Activated CD8-positive, alpha-beta memory T cell treated with anti-CD3 and anti-CD28 coated beads, Interleukin-2, amount 50 U/mL, for 4 hours (primary cell): ENCODE data around the gene CHST7.
A peak's percentile ranks its signal among the peaks of the same experiment; 100 is the strongest.

Experiments used
- DNase-seq: peaks from one replicate; pipeline ENCODE4 v3.0.0-alpha.2; 2020

The CHST7 gene

DNA sequence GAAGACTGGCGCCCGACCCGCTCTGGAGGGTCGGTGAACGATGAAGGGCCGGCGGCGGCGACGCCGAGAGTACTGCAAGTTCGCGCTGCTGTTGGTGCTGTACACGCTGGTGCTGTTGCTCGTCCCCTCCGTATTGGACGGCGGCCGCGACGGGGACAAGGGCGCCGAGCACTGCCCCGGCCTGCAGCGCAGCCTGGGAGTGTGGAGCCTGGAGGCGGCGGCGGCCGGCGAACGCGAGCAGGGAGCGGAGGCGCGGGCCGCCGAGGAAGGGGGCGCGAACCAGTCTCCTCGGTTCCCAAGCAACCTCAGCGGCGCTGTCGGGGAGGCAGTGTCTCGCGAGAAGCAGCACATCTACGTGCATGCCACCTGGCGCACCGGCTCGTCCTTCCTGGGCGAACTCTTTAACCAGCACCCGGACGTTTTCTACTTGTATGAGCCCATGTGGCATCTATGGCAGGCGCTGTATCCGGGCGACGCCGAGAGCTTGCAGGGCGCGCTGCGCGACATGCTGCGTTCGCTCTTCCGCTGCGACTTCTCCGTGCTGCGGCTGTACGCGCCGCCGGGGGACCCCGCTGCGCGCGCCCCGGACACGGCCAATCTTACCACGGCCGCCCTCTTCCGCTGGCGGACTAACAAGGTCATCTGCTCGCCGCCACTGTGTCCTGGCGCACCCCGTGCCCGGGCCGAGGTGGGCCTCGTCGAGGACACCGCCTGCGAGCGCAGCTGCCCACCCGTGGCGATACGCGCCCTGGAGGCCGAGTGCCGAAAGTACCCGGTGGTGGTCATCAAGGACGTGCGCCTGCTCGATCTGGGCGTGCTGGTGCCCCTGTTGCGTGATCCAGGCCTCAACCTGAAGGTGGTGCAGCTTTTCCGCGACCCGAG, 568 bp downstream of the CHST7 start:
- peak; percentile 55 for DNase-seq

DNA sequence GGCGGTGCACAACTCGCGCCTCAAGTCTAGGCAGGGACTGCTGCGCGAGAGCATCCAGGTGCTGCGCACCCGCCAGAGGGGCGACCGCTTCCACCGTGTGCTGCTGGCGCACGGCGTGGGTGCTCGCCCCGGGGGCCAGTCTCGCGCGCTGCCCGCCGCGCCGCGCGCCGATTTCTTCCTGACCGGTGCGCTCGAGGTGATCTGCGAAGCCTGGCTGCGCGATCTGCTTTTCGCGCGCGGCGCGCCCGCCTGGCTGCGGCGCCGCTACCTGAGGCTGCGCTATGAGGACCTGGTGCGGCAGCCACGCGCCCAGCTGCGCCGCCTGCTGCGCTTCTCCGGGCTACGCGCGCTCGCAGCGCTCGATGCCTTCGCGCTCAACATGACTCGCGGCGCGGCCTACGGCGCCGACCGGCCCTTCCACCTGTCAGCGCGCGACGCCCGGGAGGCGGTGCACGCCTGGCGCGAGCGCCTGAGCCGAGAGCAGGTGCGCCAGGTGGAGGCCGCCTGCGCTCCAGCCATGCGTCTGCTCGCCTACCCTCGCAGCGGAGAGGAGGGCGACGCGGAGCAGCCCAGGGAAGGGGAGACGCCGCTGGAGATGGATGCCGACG, 1.3 kb downstream of the CHST7 start:
- DNase-seq = peak; percentile 47

DNA sequence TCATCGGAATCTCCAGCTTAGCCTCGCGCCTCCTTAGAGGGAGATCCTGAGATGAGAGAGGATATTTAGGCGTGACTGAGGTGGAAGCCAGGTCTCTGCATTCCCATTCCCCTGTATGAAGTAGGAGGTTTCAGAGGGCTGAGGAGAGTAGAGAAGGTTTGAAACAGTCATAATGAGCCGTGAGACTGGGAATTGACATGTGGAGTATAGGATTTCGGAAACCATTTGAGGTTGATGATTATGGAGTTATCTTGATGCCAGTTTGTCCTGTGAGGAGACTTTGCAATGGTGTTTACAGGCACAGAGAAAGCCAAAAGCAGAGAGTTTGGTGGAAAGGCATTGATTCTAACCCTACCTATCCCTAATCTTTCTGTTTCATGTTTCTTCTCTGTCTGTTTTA, 2.0 kb downstream of the CHST7 start:
- no peak for DNase-seq

DNA sequence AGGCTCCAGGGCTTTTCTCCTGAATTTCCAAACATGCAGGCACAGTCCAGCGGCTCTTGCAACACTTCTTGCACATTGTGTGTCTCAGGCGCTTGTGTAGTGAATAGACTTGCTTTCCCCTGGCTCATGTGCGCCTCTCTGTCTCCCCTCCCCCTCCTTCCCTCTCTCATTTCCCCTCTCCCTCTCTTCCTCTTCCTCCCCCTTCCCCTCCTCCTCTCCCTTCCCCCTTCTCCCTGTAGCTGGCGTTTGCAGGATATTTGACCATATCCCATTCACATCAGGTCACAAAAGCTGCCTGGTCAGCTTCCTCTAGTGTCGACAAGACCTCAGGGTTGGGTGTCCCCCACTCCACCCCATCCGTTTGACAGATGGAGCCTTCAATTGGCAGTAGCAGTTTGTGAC, 2.4 kb downstream of the CHST7 start:
- no peak for DNase-seq

DNA sequence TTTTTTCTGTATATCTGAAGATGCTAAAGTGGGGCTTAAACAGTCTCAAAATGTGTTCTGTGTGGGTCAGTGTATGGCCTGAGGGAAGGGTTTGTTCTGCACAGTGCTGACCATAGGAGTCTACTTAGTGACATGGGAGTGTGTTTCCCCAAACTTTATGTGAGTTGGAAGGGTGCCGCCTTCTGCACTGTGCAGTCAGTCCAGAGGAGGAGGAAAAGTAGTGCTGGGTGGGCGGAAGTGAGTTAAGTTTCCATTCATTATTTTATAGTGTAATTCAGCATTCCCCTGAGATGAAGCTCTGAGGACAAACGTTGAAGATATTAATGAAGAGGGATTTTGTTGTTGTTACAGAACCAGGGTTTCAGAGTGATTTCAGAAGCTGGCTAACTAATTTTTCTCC, 2.9 kb downstream of the CHST7 start:
- DNase-seq = no peak

DNA sequence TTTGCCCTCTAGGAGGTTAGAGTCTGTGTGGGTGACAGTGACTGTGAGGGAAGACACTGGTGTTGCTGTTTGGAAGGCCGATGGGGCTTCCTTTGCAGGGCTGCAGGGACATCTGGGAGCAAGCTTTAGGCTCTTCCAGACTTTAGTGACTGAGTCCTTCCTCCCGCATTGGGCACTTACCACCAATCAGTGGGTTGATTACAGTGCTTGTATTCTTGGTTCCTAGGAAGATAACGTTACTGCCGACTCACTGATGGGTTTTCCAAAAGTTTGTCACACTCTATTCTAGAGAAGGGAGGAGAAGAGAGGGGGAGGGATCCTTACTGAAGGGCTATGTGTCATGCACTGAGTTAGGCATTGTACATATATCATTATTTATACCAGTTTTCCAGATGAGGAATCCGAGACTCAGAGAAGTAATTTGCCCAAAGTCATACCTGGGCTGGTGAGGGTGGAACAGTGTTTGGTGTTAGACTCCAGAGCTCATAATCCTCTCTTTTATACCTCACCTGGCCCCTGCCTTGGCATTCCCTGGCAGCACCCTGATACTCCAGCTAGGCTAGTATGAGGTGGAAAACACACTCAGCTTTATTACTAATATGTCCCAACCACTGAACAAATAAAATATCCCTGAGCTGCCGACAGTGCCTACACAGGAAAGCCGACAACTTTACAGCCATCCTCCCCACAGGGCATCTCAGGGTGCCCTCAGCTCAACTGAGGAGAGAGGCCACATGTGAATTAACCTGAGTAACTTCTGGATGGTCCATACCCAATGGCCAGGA, 3.8 kb downstream of the CHST7 start:
- DNase-seq = no peak

DNA sequence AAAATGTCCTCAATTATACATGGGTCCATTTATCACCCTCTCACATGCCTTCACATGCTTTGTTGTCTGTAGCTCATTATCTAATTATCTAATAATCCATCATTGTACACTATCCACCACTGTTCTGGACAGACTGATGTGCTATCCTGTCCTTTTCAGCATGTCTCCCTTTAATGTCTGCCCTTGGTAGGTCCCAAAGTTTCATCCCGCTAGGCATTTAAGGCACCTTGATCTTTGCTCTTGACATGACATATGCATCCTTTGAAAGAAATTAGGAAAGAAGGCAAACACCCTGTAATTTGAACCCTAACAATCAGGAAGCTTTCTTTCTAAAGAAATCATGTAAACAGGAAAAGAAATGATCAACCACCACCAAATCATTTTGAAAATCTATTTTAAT, 5.7 kb downstream of the CHST7 start:
- DNase-seq = no peak

DNA sequence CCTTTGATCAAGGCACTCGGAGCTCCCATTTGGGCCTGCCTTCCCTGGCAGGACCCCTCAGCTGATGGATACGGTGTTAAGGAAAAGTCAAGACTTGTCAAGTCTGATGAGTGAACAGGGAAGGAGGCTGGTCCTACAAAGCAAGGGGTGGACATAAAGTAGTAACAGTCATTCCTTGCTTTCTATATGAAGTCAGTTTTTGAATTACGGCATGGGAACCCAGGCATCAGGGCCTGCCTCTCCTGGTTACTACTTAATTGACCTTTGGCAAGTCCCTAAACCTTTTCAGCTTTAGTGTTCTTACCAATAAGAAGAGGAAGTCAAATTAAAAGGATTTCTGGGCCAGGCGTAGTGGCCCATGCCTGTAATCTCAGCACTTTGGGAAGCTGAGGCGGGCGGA, 7.0 kb downstream of the CHST7 start:
- DNase-seq = no peak

DNA sequence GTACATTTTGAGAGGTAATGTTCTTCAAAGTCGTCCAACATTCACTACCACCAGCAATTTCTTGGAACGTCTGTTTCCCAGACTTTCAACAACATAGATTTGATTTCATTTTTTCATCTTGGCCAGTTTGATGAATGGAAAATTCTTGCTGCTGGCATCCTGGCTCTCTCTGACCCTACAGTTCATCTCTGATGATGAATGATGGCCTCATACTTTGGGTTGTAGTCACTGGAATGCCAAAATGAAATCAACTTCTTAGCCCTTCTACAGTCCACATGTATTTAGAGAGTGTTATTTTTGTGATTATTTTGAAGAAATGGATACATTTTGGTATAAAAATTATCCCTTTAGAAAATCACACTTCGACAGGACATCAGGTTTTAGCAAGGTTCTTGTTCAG, 8.8 kb downstream of the CHST7 start:
- DNase-seq = no peak

DNA sequence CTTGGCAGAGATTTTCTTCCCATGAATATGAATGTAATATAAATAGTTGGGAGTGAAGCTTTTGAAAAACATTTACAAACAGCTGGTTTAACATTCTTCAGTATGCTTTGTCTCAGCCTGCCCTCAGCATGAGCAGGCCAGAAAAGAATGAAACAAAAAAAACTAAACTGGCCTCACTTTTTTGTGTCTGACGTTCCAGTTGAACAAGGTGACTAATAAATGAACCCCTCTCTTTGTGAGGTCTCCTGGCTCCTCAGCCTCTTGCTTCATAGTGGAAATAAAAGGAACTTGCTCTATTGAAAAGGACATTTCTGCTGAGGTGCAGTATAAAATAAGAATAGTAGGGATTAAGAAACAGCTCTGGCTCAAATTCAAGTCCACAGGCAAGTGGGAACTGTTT, 9.4 kb downstream of the CHST7 start:
- no peak for DNase-seq

DNA sequence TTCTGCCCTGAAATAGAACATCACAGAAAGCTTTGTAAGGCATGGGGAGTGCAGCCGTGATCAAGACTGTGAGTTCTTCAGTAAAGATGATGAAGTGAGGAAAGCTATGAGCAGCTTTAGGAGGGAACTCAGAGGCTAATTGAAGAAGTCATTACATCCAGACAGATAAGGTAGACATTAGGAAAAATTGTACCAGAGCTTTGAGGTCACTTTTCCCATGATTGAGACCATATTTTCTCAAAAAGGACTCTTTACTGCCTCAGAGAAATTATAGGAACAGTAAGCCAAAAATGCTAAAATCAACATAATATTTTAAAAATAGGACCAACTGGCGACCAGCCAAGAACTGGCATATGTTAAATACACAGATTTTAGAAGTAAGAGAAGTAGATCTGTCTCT, 11.2 kb downstream of the CHST7 start:
- DNase-seq = no peak

DNA sequence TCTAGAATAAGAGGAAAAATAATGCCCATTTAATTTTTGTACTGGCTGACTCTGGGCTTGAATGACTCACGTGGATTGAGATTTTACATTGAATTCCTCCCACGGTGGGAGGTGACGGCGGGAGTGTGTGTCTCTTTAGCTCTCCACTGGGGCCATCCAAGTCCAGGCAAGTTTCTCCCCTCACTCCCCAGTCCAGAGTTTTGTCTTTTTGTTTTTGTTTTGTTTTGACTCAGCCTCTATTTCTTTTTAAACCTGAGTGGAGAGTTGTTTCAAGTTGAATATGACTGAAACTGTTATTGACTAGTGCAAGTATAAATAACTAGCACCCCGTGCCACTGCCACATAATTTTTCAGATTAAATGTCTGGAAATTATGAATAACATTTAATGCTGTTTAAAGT, 13.6 kb downstream of the CHST7 start:
- DNase-seq = no peak

DNA sequence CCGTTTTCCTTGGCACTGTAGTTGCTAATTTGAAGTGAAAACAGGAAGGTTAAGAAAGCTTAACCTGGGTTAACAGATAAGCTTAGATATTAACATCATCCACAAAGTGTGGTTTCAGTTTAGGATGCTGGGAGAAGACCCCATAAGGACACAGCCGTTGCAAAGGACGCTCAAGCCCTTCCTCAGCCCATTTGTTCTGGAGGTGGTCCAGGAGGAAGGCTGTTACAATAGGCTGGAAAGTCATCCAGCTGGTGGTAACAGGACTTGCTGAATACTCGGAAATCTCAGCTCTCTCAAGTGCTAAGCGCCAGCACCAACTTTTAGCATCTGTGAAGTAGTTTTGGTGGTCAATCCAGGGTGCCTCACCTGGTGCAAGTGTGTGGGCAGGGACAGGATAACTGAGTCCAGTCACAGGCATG, 14.2 kb downstream of the CHST7 start:
- DNase-seq = no peak

DNA sequence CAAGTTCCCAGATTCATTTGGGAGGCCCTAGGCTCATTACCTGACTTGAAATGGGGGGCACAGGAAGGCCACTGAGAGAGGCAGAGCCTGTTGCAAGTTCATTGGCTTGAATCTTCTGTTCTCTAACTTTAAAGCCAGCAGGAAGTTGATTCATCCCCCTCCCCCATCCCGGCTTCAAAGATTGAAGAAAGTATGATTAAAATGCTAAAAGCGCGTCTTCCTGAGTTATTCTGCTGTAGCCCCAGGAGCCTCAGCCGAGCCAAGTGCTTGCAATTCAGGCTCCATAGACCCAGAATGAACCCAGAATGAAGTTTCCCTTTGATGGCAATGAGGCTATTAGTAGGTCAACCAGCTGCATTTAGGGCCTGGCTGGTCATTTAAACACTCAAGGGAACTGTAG, 14.7 kb downstream of the CHST7 start:
- peak; percentile 44 for DNase-seq

DNA sequence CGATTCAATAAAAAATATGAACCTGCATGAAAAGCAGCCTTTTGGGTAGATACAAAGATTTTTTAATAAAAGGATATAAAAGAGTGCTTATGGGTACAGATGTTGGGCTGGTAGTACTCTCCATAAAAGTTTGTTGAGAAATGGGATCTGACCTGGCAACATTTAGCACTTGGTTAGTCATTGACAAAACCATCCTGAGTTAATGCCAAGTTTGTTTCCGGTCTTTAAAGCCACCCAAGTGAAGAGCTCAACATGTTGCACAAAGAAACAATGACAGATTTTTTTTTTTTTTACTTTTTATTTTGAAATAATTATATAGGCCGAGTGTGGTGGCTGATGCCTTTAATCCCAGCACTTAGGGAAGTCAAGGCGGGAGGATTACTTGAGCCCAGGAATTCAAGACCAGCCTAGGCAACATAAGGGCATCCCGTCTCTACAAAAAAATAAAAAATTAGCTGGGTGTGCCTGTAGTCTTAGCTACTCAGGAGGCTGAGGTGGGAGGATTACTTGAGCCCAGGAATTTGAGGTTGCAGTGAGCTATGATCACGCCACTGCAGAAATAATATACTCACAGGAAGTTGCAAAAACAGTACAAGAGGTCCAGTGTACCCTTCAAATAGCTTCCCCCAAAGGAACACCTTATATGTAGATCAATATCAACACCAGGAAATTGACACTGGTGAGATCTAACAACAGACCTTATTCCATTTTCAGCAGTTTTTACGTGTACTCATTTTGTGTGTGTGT, 16.6 kb downstream of the CHST7 start:
- no peak for DNase-seq

DNA sequence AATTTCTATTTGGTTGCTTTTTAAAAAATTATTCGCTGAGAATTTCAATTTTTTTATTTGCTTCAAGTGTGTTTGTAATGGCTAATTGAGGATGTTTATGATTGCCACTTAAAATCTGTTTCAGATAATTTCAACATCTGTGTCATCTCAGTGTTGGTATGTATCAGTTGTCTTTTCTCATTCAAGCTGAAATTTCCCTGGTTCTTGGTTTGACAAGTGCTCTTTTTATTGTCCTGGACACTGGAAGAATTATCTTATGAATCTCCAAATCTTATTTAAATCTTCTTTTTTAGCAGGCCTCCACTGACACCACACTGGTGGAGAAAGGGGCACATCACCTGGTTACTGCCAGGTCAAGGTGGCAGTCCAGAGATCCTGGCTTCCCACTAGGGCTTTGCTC, 21.5 kb downstream of the CHST7 start:
- no peak for DNase-seq

DNA sequence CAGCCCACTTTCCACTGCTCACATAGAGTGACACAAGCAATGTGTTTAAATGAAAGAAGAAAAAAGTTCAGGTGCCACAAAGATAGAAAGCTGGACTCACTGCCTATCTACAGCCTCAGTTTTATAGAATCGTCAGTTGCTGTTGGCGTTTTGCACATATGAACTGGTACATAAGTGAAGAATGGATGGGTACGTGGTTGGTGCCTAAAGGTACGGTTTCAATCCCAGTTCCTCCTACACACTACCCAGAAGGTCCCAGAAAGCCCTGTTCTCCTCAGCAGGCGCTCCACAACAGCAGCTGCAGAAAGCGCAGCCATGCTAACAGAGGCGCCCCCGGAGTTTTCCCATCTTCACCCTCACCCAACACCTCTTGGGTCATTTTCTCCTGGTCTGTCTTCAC, 23.6 kb downstream of the CHST7 start:
- no peak for DNase-seq

DNA sequence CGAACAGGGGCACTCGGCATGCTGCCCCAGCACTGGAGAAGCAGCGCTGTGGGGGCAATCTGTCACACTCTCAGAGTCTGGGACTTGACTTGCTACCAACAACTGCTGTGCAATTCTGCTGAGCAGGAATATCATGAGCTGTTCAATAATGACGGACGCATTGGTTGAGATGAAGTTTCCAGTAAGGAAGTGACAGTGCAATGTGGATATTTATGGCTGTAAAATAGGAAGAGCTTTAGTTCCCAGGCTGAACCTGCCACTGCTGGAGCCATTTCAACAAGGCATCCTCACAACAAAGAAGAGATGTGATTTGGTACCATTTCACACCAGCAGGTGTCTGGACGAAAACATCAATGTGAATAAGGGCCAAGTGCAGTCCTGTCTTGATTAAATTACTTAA, 24.2 kb downstream of the CHST7 start:
- no peak for DNase-seq

DNA sequence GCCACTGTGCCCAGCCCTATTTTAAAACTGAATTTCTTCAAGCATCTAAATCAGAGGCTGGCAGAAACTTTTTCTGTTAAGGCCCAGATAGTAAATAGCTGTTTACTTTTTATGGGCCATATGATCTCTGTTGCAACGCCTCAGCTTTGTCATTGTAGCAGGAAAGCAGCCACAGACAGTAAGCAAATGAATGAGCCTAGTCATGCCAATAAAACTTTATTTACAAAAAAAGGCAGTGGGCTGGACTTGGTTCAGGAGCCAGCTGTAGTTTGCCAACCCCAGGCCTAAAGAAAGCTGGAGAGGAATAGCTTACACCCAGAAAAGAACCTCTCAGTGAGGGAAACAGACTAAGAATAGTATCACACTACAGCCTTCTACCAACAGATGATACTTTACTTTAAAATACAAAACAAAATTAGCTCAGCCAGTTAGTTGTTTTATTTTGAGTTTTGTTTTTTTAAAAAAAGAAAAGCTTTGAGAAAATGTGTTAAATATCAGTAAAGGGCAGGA, 25.5 kb downstream of the CHST7 start:
- DNase-seq = no peak

DNA sequence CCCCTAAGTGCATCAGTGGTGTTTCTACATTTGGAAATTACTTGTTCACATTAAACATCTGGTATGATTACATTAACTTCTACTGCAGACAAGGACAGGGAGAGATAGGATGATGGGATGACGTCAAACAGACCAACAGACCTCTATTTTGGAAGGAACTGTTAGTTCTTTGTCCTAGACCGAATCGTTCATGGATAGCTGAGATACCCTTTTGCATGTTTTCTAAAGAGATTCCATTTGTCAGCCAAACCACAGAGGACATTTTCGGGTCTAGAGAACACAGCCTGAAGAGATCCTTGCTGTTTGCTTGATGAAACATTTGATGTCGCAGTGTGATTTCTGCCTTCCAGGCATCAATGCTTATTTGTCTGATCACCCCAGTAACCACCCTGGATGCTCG, 27.7 kb downstream of the CHST7 start:
- DNase-seq = no peak

DNA sequence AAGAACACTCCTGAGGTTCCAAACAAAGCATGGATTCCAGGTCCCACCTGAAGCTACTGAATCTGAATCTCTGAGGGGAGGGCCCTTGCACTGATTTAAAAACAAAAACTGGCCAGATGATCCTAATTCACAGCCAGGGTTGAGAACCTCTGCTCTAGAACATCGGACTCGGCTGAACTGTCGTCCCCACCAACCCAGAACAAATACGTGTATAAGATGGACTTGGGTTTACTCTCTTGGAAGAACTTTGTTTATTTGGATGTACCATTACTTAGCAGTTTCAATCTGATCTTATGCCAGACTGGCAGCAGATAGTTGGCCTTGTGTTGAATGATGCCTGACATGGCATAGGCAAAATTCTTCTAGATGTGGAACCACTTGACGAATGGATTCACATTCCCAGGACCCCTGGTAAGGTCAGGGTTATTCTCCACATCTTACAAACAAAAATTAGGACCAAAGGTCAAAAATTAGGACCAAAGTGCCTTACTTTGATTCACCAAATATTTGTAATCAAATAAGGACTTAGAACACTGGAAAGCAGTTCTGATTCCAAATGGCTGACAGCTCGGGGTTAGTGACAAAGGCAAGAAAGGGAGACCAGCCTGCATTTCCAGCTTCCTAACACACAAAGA, 29.0 kb downstream of the CHST7 start:
- no peak for DNase-seq

DNA sequence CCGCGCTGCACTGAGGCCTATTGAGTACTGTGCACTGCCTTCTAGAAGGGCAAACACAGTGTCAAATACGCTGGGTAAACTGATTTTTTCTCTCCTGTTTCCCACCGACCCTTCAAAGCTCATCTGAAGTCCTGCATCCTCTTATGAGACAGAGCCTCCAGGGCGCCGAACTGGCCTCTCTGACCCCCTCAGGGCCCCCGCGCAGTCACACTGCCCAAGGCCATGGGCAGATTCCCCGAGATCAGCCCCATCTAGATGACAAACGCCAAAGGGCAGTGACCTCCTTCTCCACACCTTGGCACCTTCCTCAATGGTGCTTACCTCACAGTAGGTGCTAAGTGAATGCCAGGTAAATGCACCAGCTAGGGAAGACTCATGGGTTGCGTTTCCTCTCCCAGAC, 34.4 kb downstream of the CHST7 start:
- no peak for DNase-seq
